Medulla oblongata (tissue), 1 donor: Measurements from ENCODE around the gene VPS33B.
"Not testable (repeated sequence)": the region's sequence is repeated elsewhere in the genome, so short reads cannot be mapped to it uniquely, and the experiment has no call there.

Source experiments
- DNase-seq: peaks from one replicate; pipeline ENCODE4 v3.0.0-alpha.2; 2015; ENCODE audit errors: extremely low spot score

VPS33B gene

GRCh38 chr15:91022075-91022831 lies at the start of gene VPS33B:
VPS33B (minus strand) TSS chr15:91022594; CDS start chr15:91022249, 345 bp downstream.
- DNase-seq = peak; percentile 92

DNA sequence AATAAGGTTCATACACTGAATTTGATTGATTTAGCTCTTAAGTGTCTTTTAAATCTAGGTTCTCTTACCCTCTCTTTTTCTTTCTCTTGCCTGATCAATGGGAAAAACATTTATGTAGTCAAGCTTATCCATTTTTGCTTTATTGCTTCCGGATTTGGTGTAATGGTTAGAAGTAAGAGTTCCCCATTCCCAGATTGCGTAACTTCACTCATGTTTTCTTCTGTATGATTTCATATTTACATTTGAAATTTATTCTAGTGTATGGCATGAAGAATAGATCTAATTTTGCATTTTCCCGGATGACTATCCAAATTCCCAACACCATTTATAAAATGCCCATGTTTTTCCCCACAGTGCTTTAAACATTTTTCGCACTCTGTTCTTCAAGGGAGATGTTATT lies 49.8 kb upstream of the VPS33B start:
- DNase-seq = no peak

DNA sequence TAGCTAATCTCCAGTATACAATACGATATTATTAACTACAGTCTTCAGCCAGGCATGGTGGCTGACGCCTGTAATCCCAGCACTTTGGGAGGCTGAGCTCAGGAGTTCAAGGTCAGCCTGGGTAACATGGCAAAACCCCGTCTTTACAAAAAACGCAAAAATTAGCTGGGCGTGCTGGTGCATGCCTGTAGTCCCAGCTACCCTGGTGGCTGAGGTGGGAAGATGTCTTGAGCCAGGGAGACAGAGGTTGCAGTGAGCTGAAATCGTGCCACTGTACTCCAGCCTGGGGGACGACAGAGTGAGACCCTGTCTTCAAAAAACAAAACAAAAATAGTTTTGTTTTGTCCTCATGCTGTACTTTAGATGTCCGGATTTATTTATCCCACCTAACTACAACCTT lies 48.5 kb upstream of the VPS33B start:
- DNase-seq = no peak

DNA sequence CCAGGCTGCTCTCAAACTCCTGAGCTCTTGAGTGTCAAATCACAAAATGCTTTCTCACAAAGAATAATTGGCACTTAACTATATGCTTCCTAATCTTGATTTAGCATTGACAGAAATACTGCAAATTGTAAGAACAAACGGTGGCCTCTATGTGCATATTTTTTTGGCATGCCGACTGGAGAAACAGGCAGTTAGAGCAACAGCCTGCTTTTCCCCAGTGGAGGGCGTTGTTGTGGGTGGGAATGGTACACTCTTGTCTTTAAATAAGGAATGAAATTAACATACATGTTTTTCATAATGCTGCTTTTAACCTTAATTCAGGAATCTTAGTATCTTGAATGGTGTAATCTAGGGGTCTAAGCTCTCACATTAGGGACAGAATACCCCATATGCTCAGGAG lies 46.6 kb upstream of the VPS33B start:
- no peak for DNase-seq

DNA sequence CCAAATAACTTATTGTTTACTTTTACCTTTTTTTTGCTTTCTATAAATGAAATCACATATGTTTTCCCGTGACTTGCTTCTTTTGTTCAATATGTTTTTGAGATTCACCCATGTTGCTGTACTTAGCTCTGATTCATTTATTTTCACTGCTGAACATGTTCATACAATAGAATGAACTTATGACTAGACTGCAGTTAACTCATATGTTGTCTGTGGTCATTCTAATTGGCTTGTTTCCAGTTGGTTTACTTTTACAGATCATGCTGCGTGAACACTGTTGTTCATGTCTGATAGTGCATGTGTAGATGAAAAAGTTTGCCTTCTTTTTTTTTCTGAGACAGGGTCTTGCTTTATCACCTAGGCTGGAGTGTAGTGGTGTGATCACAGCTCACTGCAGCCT lies 46.0 kb upstream of the VPS33B start:
- no peak for DNase-seq

GRCh38 chr15:91067036-91067435 lies 44.6 kb upstream of the VPS33B start:
- no peak for DNase-seq

DNA sequence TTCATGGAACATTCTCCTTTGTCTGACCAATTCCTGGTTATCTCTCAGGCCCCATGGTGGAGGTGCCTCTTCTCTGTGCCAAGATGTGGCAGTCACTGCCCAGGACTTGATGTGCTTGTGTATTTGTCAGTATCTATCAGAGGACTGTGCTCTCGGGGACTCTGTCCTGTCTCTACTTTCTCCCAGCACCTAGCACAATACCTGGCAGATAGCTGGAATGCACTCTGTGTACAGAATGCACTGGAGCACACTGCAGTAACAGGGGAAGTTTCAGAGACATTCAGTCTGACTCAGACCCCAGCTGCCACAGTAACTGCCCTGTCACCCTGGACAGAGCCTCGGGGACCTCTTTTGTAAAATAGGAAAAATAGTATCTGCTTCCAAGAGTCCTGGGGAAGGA lies 43.1 kb upstream of the VPS33B start:
- no peak for DNase-seq

- no peak for DNase-seq
Measured at GRCh38 chr15:91061997-91062396, 39.6 kb upstream of the VPS33B start.

- DNase-seq = no peak
Measured at GRCh38 chr15:91061230-91061629, 38.8 kb upstream of the VPS33B start.

- DNase-seq = peak; percentile 87
Measured at GRCh38 chr15:91055548-91056331, 33.3 kb upstream of the VPS33B start.

DNA sequence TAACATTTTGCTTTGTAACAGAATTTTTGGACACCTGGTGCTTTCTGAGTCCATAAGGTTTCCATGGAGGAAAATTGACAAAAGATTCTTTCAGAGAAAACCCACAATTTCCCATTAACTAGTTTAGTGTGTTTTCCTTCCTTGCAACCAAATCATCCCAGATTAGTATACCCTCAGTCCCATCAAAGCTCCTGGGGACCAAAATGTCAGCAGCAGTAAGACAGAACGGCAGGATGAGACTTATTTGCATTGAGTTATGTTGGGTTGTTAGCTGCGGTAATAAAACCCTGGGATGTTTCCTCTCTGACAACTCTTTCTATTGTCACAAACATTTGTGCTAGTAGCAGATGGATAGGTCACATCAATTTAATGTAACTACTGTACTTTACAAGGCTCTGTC lies 32.4 kb upstream of the VPS33B start:
- DNase-seq = no peak

- no peak for DNase-seq
Measured at GRCh38 chr15:91051248-91051647, 28.9 kb upstream of the VPS33B start.

GRCh38 chr15:91050128-91050455 lies 27.7 kb upstream of the VPS33B start:
- DNase-seq = no peak

DNA sequence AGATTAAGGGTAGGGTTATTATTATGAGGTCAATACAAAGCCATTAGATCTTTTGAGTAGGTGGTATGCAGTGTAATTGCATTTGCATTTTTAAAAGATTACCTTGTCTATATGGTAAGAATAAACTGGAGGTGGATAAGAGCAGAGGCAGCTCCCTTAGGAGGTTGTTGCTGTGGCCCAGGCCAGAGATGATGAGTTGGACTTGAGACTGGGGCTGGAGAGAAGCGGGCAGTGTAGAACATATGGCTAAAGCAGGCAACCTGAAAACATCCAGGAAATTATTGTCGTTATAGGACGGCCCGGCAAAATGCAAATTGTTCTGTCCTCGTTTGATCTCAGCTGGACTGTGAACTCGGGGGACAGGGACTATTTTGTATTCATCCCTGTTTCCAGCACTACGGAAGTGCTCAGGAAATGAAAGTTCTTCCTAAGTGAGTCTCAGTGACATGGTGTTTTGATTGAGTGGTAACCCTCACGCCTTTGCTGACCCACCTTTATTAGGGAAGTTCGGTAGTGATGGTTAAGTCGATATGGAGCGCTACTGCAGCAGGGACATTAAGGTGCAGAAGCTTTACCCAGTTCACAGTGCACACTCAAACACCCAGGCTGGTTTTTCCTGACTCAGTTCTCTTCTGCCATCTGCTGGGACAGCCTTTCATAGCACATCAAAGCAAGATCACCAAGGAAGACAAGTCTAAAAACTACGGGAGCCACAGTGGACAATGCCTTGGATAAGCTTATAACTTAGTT lies 27.2 kb upstream of the VPS33B start:
- peak; percentile 88 for DNase-seq

- DNase-seq = no peak
Measured at GRCh38 chr15:91047545-91048199, 25.3 kb upstream of the VPS33B start.

GRCh38 chr15:91046056-91046455 lies 23.7 kb upstream of the VPS33B start:
- DNase-seq = not testable (repeated sequence)

DNA sequence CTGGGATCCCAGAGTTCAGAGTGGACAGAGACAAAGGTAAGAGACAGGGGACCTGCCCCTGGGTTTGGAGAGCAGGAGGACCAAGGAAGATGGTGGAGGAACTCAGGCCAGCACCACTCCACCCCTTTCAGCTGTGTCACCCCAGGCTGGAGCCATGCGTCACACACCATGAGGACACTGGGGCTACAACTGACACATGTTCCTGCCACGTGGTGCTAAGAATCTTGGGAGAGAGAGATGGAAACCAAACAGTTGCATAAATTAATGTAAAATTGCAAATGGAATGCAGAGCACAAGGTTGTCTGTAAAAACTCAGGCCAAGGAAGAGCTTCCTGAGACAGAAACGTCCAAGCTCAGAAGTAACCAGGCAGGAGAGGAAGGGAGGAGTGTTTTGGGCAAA lies 22.7 kb upstream of the VPS33B start:
- no peak for DNase-seq

DNA sequence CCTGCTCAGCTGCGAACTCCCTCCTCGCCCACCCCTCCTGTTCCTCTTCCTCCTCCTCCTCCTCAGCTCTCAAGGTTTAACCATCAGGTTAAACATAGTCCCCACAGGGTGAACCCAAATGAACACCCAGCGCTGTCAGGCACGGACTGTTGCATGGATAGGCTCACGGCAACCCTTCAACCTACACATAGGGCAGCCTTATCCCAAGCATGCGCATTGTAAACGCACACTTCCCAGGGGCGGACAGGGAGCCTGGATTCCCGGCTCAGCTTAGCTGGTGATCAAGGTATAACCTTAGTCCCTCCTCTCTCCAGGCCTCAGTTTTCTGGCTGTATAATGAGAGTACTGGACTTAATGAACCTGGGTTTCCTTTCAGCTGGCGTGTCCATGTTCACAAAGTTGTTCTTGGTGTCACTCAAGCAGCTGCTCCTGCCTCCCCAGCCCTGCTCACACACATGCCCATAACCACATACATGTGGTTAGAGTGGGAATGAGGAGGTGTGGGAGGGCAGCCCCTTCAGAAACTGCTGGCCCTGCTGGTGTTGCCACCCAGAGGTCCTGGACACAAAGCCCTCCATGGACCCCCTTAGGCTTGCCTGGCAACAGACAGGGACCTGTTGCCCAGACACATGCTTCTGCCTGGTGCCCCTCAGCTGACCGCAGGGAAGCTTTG lies 20.9 kb upstream of the VPS33B start:
- no peak for DNase-seq

DNA sequence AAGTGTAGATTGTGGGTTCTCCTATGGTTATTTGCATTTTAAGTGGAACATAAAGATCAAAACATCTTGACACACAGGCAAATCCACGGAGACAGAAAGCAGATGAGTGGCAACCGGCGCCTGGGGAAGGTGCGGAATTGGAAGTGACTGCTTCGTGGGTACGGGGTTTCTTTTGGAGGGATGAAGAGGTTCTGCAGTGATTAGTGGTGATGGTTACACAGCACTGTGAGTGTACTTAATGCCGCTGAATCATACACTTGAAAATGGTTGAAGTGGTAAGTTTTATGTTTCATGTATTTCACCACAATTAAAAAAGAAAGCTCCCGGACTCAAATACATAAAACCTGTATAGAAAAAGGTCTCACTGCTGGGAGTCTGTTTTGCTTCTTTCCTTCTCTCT lies 18.5 kb upstream of the VPS33B start:
- no peak for DNase-seq

DNA sequence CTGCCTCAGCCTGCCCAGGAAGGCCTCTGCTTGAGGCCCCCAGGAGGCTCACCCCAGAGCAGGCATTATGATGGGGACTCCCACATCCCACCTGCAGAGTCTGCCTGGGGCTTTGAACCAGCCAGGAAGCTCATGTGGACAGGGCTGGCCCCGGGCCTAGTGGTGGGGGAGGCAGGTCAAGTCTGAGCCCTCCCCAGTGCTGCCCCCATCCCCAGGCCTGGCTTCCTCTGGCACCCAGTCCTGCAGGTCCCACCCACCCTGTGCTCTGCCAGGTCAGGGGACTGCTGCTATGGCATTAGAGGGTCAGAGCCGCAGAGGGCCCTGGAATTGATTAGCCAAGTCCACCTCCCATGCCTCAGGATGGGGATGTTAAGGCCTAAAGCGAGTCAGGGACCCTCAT lies 17.6 kb upstream of the VPS33B start:
- DNase-seq = no peak
